A172 (cell line): ENCODE measurements around the gene AKR1E2. TPM values are rescaled to one million over a fixed set of nuclear protein-coding genes. Genes with fewer than 3 reads are reported as not detected.

Source experiments
- DNase-seq: peaks from one replicate; pipeline ENCODE4 v3.0.0-alpha.2; 2015; ENCODE audit warnings: low spot score
- total RNA-seq: library from RNA; depleted of rRNA; stranded (reverse); fragments of >200 nt; shearing (Covaris generic); gene quantifications from 2 replicates; pipeline ENCODE4 v1.2.3, GENCODE V29; 2014

AKR1E2 gene
- total RNA-seq, 1 experiment from 2014 or later, result not detected

DNA sequence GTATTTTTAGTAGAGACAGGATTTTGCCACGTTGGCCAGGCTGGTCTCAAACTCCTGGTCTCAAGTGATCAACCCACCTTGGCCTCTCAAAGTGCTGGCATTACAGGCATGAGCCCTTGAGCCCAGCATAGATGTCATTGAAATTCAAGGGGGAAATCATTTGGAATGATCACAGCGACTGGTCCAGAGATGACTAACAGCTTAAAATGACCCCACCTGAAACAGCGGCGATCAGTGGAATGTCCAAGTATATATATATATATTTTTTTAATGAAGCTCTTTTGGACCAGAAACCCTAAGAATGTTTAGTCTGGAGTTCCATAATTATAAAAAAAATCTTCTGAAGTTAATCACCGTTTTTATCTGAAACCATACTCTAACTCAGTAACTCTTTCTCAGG, 12.5 kb upstream of the AKR1E2 start:
- peak; percentile 56 for DNase-seq

DNA sequence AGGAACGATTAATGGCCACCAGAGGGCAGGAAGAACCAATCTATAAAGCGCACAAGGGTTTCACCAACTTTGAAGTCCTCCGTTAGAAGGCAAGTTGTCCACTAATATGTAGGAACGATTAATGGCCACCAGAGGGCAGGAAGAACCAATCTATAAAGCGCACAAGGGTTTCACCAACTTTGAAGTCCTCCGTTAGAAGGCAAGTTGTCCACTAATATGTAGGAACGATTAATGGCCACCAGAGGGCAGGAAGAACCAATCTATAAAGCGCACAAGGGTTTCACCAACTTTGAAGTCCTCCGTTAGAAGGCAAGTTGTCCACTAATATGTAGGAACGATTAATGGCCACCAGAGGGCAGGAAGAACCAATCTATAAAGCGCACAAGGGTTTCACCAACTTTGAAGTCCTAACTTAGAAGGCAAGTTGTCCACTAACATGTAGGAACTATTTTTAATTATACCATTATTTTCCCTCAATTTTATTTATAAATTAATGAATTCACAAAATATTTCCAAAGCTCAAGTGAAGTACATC, 10.3 kb upstream of the AKR1E2 start:
- peak; percentile 26 for DNase-seq

DNA sequence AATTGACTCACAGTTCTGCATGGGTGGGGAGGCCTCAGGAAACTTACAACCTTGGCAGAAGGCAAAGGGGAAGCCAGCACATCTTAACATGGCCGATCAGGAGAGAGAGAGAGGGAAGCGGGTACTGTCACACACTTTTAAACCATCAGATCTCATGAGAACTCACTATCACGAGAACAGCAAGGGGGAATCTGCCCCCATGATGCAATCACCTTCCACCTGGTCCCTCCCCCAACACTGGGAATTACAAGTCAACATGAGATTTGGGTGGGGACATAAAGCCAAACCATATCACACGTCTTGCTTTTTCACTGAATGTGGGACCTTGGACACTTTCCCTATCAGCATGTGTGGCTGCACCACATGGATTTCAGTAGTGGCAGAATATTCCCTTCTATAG, 9.0 kb upstream of the AKR1E2 start:
- no peak for DNase-seq

DNA sequence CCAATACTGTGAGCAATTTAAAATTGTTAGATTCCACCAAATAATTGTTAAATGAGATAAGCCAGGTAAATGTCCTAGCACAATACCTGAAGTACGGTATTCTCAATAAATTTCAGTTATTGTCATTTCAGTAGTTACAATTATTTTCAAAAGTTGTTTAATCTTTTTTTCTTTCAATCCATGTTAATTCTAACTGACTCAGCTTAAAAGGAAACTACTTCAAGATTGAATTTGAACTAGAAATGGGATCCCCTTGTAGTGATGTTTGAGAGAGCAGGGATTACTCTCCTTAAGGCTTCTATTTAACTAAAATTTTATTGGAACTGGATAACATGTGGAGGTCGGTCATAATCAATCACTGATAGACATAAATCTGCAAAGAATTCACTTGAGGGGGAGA, 6.9 kb upstream of the AKR1E2 start:
- no peak for DNase-seq

DNA sequence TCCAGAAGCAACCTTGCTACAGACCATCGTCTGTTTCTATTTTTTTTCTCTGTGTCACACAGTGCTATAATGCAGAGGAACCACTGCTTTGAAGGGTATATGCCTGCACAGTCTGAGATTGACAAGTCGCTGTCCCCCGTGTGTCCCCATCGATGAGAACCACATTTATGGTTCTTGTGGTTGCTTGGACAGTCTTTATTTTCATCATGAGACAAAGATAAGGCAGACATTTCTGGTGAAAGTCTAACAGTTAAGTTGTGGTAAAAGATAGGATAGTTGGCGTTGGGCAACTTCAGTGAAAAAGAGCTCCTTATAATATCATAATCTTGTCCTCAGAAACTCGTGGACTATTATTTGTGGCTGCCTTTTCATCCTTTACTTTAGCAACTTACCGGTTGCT, 6.3 kb upstream of the AKR1E2 start:
- no peak for DNase-seq

DNA sequence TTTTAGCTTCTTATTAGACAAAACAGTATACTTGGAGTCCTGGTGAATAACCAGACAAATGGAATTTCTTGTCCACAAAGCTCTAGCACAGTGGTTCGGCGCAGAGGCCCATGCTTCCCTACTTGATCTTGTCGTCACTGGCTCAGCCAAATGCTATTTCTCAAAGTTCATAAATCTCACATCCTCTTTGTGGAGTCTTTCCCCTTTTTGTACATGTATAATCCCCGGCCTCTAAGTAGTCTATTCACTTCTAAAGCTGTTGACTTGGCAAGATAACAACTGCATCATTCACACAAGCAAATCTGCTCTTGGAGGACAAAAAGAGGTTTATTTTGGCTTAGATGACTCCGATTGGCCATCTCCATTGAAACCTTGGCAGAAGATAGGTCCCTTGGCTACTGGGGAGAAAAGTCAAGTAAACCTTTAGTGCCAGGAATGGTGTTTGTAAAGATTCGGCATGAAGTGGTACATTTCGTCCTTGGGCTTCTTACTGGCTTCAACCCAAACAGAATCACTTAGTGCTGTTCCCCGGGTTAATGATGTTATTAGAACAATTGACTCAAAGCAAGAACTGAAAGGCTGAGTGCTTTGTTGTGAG, 5.1 kb upstream of the AKR1E2 start:
- DNase-seq, result no peak

DNA sequence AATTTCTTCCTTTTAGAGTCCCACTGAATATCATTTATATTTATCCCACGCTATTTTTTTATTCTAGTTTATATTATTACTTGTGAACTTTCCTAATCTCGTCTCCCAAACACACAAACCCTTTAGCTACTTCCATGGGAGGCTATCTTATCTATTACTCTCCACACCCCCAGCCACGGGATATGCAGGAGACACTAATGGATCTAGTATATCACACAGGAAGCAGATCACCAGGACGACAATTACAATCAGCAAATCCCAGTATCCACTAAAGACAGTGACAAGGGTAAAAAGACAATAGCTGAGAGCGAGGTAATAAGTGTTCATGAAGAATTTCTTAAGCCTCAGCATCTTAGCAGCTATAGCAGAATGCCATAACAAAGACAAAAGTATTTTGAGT, 3.8 kb upstream of the AKR1E2 start:
- DNase-seq, result no peak

DNA sequence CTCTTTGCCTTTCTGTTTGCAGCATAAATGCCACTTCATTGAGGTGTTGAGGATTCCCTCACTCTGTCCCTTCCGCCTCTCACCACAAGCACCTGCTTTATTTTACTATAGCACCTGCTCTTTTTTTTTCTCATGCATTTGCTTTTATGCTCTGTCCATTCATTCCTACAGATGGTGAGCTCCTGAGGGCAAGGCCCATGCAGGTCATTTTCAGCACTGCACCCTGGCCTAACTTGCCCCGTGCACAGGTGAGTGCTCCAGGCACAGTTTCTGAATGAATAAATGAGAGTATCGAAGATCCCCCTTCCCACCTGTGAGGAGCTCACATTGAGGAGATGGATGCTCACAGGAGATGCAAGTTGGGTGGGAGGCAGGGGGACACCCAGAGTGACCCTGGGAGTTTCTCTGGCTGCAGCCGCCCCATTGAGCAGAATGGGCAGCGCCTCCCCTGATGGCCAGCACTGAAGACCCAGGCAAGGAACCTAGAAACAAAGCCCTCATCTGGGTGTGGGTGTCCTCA, 1.2 kb upstream of the AKR1E2 start:
- DNase-seq, result no peak

DNA sequence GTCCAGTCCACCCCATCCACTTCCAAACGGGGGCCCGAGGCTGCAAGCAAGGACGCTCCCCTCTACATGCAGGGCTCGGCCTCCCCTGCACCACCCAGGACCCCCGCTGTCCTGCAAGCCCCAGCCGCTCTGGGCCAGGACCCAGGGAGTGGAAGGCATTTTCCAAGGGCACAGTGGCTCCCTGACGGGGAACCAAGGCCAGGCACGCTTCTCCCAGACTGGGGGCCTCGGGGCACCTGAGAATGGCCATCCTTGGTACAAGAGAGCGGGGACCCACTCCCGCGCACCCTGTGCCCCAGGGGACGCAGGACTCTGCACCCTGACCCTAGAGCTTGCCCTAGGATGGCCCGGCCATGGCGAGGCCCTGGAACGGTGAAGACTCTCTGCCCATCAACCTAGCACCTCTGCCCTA, 545 bp upstream of the AKR1E2 start:
- DNase-seq, result no peak

DNA sequence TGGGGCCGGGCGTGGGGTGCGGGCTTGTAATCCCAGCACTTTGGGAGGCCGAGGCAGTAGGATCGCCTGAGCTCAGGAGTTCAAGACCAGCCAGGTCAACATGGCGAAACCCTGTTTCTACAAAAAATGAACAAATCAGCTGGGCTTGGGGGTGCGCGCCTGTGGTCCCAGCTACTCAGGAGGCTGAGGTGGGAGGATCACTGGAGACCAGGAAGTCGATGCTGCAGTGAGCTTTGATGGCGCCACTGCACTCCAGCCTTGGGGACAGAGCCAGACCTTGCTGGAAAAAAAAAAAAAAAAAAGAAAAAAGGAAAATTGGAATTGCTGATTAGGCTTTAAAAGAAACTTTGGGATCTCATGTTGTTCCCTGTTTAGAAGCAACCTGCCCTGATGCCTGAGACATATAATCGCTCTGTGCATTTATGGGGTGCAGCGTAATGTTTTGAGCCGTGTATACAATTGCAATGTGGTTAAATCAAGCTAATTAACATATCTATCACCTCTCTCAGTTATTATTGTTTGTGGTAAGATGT, 851 bp downstream of the AKR1E2 start:
- DNase-seq, result no peak

DNA sequence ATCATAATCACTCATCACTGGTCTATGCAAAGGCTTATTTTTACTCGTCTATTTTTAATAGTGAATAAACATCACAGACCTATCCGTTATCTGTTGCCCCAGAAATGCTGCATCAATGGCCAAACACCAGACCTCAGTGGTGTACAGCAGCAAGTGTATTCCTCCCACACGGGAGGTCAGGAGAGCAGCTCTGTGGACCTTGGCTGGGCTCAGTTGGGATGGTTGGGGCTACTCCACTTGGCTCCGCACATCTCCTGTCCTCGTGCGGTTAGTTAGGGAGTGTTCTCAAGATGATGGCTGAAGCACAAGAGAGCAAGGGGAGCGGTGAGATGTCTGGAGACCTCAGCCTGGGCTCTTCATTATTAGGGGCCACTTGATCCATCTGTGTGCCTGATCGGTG, 2.0 kb downstream of the AKR1E2 start:
- DNase-seq, result no peak

DNA sequence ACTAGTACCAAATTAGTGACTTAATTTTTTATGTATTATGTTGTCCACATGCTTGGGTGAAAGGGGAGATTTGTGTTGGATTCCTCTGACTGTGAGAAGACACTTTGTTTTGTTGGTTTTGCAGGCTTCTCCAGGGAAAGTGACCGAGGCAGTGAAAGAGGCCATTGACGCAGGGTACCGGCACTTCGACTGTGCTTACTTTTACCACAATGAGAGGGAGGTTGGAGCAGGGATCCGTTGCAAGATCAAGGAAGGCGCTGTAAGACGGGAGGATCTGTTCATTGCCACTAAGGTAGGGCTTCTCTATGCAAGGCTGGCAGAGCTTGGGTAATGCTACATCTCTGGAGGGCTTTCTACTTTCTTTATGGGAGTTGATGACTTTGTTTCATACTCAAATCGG, 4.5 kb downstream of the AKR1E2 start:
- no peak for DNase-seq

DNA sequence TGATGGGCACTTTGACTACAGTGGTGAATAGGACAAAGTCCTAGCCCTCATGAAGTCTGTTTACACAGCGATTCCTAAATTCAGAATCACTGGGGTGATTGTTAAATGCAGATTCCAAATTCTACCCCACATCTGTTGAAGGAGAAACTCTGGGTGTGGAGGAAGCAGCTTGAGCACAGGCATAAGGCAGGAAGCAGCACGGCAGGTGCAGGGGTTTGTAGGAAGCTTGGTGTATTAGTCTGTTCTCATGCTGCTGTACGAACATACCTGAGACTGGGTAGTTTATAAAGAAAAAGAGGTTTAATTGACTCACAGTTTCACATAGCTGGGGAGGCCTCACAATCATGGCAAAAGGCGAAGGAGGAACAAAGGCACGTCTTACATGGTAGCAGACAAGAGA, 5.1 kb downstream of the AKR1E2 start:
- no peak for DNase-seq

DNA sequence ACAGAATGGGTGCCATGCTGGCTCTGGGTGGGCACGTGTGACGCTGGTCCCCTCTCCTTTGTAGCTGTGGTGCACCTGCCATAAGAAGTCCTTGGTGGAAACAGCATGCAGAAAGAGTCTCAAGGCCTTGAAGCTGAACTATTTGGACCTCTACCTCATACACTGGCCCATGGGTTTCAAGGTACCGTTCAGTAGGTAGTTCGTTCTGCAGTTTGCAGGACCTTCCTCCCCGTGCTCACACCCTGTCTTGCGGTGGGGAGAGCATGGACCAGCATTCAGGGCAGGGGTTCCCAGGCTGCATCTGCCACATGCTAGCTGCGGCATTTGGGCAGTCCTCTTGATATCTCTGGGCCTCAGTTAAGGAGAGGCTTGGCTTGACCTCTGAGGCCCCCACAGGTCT, 7.3 kb downstream of the AKR1E2 start:
- no peak for DNase-seq

DNA sequence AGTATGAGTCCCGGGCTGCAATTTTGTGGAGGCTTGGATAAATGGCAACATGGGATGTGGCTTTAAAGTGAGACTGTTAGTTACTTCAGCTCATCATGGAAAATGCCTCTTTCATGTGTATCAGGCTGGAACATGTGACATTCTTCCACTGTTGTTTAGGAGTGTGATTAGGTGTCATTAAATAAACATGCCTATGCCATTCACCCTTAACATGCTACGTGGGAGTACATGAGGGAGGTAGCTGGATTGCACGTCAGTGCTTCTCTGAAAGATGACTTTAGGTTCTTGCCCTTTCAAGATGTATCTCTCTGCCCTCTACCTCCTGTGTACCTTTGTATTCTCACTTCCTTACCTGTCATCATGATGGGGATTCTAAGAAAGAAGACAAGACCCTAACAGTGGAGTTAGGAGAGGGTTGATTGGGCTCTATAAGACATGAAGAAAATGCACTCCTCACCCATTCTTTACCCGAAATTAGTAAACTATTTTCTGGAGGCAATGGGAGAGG, 8.9 kb downstream of the AKR1E2 start:
- DNase-seq, result no peak

DNA sequence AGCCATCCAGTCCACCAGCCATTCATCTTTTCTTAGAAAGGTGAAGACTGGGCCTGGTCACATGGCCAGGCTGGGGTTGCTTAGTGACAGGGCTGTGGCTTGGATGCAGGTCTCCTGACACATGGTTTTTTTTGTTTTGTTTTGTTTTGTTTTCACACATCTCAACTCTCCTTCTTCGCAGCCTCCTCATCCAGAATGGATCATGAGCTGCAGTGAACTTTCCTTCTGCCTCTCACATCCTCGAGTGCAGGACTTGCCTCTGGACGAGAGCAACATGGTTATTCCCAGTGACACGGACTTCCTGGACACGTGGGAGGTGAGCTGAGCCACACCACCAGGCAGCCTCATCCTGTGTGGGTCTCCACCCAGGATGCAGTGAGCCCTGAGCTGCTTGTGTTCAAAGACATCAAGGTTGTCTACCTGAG, 9.5 kb downstream of the AKR1E2 start:
- DNase-seq, result no peak

DNA sequence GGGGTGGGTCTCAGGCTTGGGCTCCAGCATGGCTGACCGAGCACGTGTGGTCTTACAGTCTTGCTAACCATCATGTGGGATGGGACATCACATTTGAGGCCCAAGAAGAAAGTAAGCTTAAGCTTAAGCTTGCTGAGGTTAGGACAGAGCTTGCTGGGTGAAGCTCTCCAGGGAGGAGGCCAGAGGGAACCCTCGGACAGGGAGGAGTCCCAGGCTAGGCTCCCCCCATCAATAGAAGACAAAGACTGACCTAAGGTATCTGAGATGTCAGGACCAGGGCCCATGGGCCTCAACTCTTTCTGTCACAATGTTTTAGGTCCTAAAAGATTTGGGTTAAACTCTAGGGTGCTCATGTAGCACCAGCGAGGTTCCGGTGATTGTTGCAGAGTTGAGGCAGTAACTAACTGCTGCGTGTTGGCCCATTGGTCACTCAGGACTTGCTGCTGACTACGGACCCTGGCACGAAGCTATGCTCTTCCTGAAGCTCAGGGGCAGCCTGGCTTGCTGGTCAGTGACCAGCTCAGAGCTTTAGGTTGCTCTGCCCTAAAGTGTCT, 10.5 kb downstream of the AKR1E2 start:
- no peak for DNase-seq

DNA sequence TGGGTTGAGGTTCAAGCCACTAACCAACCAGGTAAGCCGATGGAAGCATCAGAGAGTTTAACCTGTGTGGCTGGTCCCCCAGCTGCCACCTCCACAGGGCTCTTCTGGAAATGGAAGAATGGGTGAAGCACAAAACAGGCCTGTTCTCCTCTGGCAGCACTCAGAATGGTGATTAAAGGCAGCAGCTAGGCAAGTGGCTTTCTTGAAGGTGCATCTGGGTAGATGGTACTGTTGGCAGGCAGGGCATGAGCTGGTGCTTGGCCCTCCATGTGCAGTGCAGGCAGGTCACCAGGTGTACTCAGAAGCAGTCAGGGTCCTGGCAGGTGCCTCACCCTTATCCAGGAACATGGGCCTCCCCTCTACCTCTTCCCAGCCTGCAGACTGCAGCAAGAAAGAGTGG, 11.5 kb downstream of the AKR1E2 start:
- no peak for DNase-seq

DNA sequence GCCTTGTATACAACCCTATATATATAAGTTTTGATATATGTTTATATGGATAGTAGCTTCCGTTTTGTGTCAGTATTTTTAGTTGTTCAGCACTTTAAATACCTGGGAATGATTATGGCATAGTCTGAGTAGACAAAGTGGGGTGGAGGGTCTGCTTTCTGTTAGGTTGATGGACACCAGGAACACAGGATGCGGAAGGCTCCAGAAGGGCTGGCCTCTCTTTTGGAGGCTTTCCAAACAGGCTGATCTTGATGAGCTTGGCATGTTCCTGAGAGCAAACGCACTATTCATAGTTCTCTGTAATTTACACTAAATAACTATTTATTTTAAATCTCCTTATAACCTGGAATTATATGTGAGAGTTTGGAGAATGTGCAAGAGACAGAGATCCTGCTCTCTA, 12.7 kb downstream of the AKR1E2 start:
- no peak for DNase-seq

DNA sequence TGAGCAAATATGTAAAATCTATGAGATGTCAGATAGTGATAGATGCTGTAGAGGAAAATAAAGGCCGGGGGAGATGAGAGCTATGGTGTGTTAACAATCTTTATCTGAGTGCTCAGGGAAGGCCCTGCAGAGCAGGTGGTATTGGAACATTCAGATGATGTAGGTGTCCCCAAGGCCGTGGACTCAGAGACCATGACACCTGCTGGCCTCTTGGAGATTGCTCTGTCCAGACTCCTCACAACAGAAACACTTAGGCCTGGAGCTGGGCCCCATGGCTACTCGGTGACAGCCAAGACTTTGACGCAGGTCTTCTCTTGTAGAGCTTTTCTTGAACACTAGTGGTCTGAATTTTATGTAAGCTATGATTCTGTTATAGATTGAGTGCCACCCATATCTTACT, 13.3 kb downstream of the AKR1E2 start:
- DNase-seq, result no peak

DNA sequence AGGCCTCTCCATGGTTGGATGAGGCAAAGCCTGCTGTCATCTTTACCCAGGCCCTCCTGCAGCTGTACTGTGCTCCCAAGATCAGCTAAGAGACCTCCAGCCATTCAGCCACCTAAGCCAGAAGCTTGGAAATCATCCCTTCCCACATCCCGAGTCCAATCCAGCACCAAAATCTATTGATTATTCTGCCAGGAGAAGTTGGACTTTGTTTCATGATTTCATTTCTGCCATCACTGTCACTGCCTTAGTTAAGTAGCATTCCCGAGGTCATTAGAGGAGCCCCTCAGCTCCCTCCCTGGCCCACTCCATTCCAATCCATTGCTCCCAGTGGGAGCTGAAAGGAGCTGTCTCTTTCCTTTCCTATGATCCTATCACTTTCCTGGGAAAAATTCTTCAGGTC, 14.1 kb downstream of the AKR1E2 start:
- no peak for DNase-seq

DNA sequence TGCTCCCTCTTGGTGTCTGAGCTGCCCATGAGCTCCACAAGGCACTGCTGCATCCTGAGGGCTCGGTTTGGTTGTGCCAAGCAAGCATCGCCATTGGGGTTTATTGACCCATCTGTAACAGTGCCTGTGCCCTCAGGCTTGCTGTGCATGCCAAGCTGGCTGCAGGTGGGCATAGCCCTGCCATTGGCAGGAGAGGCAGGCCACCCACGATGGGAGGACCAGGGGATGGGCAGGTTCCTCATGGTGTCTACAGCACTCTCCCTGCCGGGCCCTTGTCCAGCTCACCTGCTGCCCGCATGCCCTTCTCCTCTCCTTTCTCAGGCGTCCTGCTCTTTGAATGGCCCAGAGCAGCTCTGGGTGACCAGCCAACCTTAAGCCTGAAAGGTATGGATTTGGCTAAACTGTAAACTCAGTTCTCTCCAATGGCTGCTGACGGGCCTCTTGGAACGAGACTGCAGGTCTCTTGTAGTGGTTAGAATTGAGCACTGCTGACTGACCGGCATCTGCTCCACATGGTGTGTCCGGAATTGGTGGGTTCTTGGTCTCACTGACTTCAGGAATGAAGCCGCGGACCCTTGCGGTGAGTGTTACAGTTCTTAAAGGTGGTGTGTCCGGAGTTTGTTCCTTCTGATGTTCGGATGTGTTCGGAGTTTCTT, 17.6 kb downstream of the AKR1E2 start:
- no peak for DNase-seq

DNA sequence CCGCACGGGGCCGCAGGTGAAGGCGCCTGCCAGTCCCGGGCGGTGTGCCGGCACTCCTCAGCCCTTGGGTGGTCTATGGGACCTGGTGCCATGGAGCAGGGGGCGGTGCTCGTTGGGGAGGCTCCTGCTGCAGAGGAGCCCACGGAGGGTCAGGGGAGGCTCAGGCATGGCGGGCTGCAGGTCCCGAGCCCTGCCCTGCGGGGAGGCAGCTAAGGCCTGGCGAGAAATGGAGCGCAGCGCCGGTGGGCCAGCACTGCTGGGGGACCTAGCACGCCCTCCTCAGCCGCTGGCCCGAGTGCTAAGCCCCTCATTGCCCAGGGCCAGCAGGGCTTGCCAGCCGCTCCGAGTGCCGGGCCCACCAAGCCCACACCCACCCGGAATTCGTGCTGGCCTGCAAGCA, 18.9 kb downstream of the AKR1E2 start:
- no peak for DNase-seq
